NT2/D1 (cell line): Measurements from ENCODE around the gene ACOXL.

Experiments used
- DNase-seq: peaks from one replicate; pipeline ENCODE4 v3.0.0-alpha.2; 2011; ENCODE audit warnings: low read depth, low spot score
- H3K27me3 ChIP-seq: 2 replicates; pipeline ENCODE4 v1.6.0; 2011; ENCODE audit warnings: mild to moderate bottlenecking; ENCODE audit not compliant: insufficient read length, insufficient read depth
- H3K36me3 ChIP-seq: 2 replicates; pipeline ENCODE4 v1.6.1; 2011; ENCODE audit warnings: mild to moderate bottlenecking, low read length, mixed read lengths; ENCODE audit not compliant: insufficient read depth, insufficient read length
- H3K4me1 ChIP-seq: 2 replicates; pipeline ENCODE4 v1.5.1; 2011; ENCODE audit not compliant: insufficient read depth, insufficient read length
- H3K4me3 ChIP-seq: 2 replicates; pipeline ENCODE4 v1.5.1; 2011; ENCODE audit warnings: low read depth; ENCODE audit not compliant: insufficient read length
- H3K9ac ChIP-seq: 2 replicates; pipeline ENCODE4 v1.6.0; 2011; ENCODE audit warnings: low read depth; ENCODE audit not compliant: insufficient read length
- H3K9me3 ChIP-seq: 2 replicates; pipeline ENCODE4 v1.5.1; 2011; ENCODE audit warnings: mild to moderate bottlenecking, low read length; ENCODE audit not compliant: insufficient read depth
- SUZ12 ChIP-seq: IDR thresholded peaks from 2 replicates; pipeline ENCODE4 v1.6.1; 2011; ENCODE audit not compliant: insufficient read length, insufficient read depth; ENCODE audit errors: extremely low read depth
- YY1 ChIP-seq: IDR thresholded peaks from 2 replicates; pipeline ENCODE4 v1.6.1; 2011; ENCODE audit not compliant: insufficient read length, insufficient read depth
- ZNF274 ChIP-seq: IDR thresholded peaks from 2 replicates; pipeline ENCODE4 v1.6.1; 2011; ENCODE audit warnings: mild to moderate bottlenecking, low read depth, low read length

Gene ACOXL

DNA sequence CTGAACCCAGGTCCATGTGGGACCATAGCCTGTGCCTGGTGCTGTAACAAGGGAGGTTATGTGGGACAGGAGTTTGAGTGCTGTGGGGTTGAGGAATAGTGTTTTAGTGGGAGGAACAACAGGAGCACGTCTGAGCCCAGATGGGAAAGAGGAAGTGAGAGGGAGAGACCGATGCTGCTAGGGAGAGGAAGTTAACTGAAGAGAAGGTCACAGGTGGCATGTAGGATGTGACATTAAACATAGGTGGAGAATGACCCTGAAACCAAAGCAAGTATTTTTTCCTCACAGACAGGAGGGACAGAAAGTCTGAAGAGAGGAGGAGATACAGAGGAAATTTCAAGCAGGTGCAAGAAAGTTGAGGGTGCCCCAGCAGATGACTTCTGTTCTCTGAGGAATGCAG, 87.8 kb downstream of the ACOXL start:
- Histone ChIP-seq H3K9me3 (peaks cover 11% of the 10 kb centered on the region; the same call in 1 of the 2 replicates), H3K9ac (no peak overlapping the region), H3K4me1 (peaks cover 2% of the 10 kb centered on the region), H3K36me3 (no peaks in the 10 kb centered on the region), H3K4me3 (no peak overlapping the region), H3K27me3 (no peaks in the 10 kb centered on the region)
- no peak for DNase-seq
- no peak for TF ChIP-seq ZNF274

DNA sequence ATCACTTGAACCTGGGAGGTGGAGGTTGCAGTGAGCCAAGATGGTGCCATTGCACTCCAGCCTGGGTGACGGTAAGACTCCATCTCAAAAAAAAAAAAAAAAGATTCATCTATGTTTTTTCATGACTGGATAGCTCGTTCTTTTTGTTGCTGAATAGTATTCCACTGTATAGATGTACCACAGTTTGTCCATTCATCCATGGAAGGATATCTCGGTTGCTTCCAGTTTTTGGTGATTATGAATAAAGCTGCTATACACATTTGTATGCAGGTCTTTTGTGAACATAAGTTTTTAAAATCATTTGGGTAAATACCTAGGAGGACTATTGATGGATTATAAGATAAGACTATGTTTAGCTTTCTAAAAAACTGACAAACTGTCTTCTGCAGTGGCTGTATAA, 90.8 kb downstream of the ACOXL start:
- Histone ChIP-seq H3K27me3 (no peaks in the 10 kb centered on the region), H3K4me3 (no peak overlapping the region), H3K36me3 (no peaks in the 10 kb centered on the region), H3K9me3 (peaks cover 11% of the 10 kb centered on the region; the same call in 1 of the 2 replicates), H3K4me1 (no peaks in the 10 kb centered on the region), H3K9ac (no peak overlapping the region)
- TF ChIP-seq ZNF274, result no peak
- no peak for TF ChIP-seq SUZ12
- TF ChIP-seq YY1, result no peak
- no peak for DNase-seq

DNA sequence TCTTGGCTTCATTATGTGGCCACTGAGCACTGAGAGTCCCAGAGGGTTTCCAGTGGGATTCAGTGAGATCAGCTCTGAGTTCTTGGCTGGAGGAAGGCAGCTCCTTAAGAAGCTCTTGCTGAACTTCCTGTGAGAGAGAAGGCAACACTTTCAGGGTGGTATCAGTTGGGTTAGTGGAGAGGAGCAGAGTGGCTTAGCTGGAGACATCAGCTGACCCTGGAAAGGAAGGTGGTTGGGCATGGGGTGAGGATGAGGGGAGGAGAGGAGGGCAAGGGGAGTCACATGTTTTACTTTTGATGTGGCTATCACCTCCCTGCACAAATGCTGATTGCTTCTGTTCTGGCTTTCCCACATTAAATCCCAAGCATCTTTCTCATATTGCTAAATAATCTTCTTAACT, 95.1 kb downstream of the ACOXL start:
- DNase-seq, result no peak
- Histone ChIP-seq H3K27me3 (no peaks in the 10 kb centered on the region), H3K9me3 (peaks cover 11% of the 10 kb centered on the region; the same call in 1 of the 2 replicates), H3K4me3 (no peak overlapping the region), H3K4me1 (no peaks in the 10 kb centered on the region), H3K9ac (no peak overlapping the region), H3K36me3 (no peaks in the 10 kb centered on the region)
- no peak for TF ChIP-seq ZNF274
- no peak for TF ChIP-seq YY1
- no peak for TF ChIP-seq SUZ12

DNA sequence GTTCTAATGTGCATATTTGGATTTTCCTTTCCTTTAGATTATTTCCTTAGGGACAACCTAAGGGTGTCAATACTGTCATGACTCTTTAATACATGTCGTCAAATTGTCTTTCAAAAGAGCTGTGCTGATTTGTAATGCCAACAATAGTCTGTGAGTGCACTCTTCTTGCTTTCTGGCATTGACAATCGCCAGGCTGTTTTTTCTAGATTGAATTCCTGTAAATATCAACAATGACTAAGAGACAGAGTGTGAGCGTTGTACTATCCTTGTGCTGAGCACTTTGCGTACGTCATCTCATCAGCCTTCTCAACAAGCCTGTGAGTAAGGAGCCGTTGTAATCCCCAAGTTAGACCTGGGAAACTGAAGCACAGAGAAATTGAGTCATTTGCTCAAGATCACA, 96.0 kb downstream of the ACOXL start:
- Histone ChIP-seq H3K4me3 (no peak overlapping the region), H3K27me3 (no peaks in the 10 kb centered on the region)
- no peak for DNase-seq

DNA sequence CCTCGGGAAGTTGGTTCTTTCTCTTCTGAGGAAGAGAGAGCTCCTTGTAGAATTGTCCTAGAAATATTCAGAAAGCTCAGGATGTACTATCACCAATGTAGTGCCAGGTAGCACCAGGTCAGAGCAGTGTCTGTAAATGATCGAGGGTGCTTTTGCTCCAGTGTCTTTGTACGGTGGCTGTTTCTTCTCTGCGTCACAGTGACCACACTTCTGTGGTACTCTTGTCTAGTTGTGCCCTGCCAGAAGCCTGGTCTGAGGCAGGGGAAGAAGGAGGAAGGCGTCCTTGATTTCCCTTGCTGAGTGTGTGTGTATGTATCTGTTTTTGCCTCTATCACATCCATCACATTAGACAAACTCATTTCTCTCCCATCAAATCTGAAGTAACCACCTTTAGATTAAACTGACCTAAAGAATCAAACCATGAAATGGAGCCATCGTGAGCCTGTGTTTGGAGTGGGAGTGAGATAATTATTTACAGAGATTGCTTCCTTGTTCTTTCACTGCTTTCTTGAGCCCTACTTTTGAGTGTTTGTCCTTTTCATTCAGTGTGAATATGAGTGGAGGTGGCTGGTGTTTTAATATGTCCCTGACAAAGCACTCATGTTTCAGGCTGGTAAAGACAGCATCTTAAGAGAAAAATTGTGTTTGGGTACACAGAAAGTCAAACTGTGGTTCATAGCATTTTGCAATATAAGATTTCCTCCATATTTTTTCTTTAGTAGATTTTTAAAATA, 97.2 kb downstream of the ACOXL start:
- TF ChIP-seq ZNF274 (no peak), YY1 (no peak), SUZ12 (no peak)
- Histone ChIP-seq H3K9ac (no peak overlapping the region), H3K36me3 (no peaks in the 10 kb centered on the region), H3K27me3 (no peaks in the 10 kb centered on the region), H3K4me1 (peaks cover 4% of the 10 kb centered on the region), H3K9me3 (no peaks in the 10 kb centered on the region), H3K4me3 (no peak overlapping the region)
- DNase-seq, result no peak

More for the DNA sequence above, 96.0 kb downstream of the ACOXL start:
- H3K4me1 ChIP-seq, result no peaks in the 10 kb centered on the region
- no peaks in the 10 kb centered on the region for H3K36me3 ChIP-seq
- peaks cover 10% of the 10 kb centered on the region; the same call in 1 of the 2 replicates for H3K9me3 ChIP-seq
- H3K9ac ChIP-seq, result no peak overlapping the region
- TF ChIP-seq SUZ12 (no peak), YY1 (no peak), ZNF274 (no peak)

DNA sequence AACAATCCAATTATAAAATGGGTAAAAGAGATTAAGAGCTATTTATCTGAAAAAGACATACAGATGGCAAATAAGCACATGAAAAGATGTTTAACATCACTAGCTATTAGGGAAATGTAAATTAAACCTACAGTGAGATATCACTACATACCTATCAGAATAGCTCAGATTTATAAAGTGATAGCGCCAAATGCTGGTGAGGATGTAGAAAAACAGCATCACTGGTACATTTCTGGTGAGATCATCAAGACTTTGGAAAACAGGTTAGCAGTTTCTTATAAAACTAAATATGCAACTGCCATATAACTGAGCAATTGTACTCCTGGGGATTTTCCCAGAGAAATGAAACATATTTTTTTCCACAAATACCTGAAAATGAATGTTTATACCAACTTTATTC, 100.4 kb downstream of the ACOXL start:
- Histone ChIP-seq H3K9me3 (no peaks in the 10 kb centered on the region), H3K36me3 (no peaks in the 10 kb centered on the region), H3K4me3 (no peak overlapping the region), H3K27me3 (no peaks in the 10 kb centered on the region), H3K4me1 (peaks cover 10% of the 10 kb centered on the region), H3K9ac (no peak overlapping the region)
- no peak for DNase-seq
- TF ChIP-seq ZNF274 (no peak), SUZ12 (no peak), YY1 (no peak)

DNA sequence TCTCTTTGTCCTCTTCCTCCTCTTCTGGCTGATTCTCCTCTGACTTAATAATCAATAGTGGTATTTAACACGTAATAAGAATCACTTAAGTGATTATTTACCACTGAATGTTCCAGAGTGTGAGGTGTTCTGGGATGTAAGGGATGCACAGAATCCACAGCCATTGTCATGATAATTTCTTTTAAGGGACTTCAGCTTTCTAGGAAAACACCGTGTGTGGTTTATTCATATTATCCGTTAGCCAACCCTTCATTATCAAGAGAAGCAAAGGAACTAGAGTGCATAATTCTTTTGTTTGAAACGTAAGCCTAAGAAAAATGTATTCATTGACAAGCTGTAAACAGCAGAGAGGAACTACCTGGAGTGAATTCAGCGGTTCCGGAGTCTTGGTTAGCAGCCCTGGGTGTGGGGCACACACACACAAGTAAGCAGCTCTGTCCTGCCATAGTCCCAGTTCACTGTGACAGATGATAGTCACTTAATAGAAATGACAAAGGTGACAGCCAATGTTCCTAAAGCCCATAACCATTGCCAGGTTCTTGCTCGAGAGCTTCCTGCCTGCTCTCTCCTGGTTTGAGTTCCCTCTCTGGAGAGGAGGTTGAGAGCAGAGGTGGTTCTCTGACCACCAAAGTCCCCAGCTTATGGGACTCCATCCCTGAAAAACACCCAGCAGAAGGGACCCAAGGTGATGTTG, 101.9 kb downstream of the ACOXL start:
- peaks cover 14% of the 10 kb centered on the region for H3K4me1 ChIP-seq
- no peaks in the 10 kb centered on the region for H3K27me3 ChIP-seq
- H3K9ac ChIP-seq, result no peak overlapping the region
- H3K4me3 ChIP-seq, result no peak overlapping the region
- no peaks in the 10 kb centered on the region for H3K9me3 ChIP-seq
- TF ChIP-seq YY1 (no peak), ZNF274 (no peak), SUZ12 (no peak)
- no peaks in the 10 kb centered on the region for H3K36me3 ChIP-seq
- DNase-seq, result peak; percentile 56
